Cardiac septum (tissue), 1 donor: ENCODE measurements around the gene PRXL2B. TPM values are rescaled to one million over a fixed set of nuclear protein-coding genes. Genes with fewer than 3 reads are reported as not detected.
"Not testable (repeated sequence)": the region's sequence is repeated elsewhere in the genome, so short reads cannot be mapped to it uniquely, and the experiment has no call there.

ENCODE experiments used
- DNase-seq: peaks from one replicate; pipeline ENCODE4 v3.0.0-alpha.2; 2020; ENCODE audit warnings: low spot score
- intact Hi-C: fragments of 100-400 bp; cut with DNase I; formaldehyde crosslinking; loops from one replicate; pipeline ENCODE4 v1.14.0; 2022
- total RNA-seq: library from RNA; stranded (reverse); fragmentation: NEBNext Ultra II Directional; extraction: Animal tissue kit (Norgen Biotek cat#: 25700); gene quantifications from one replicate; pipeline ENCODE4 v1.2.1, GENCODE V29; 2021
- donor health status: DM: no; HTN: no; CAD: no.

The PRXL2B gene
- total RNA-seq, 1 donor from 2014 or later: 3.4 TPM

- peak; percentile 55 for DNase-seq
- intact Hi-C loops: no loop called here
Measured at GRCh38 chr1:2605509-2606395, 19.2 kb downstream of the PRXL2B start.

GRCh38 chr1:2606396-2606880 lies 19.9 kb downstream of the PRXL2B start:
- intact Hi-C loops: no loop called here
- DNase-seq: peak; percentile 33

- peak; percentile 70 for DNase-seq
- intact Hi-C loops: no loop called here
Measured at GRCh38 chr1:2606881-2607621, 20.5 kb downstream of the PRXL2B start.

GRCh38 chr1:2607641-2608091 lies 21.1 kb downstream of the PRXL2B start:
- DNase-seq: peak; percentile 64
- intact Hi-C loops: no loop called here

GRCh38 chr1:2609319-2610035 lies 22.9 kb downstream of the PRXL2B start:
- DNase-seq: peak; percentile 66
- intact Hi-C loops: no loop called here

- intact Hi-C loops: no loop called here
- peak; percentile 66 for DNase-seq
Measured at GRCh38 chr1:2610036-2610959, 23.7 kb downstream of the PRXL2B start.

GRCh38 chr1:2611031-2611501 lies 24.5 kb downstream of the PRXL2B start:
- intact Hi-C loops: no loop called here

GRCh38 chr1:2611621-2612437 lies 25.3 kb downstream of the PRXL2B start:
- intact Hi-C loops: no loop called here

More at GRCh38 chr1:2611031-2611501, 24.5 kb downstream of the PRXL2B start:
- peak; percentile 46 for DNase-seq

GRCh38 chr1:2612591-2613365 lies 26.2 kb downstream of the PRXL2B start:
- DNase-seq: peak; percentile 50
- intact Hi-C loops: no loop called here

More at GRCh38 chr1:2611621-2612437, 25.3 kb downstream of the PRXL2B start:
- peak; percentile 36 for DNase-seq

- intact Hi-C loops: no loop called here
Measured at GRCh38 chr1:2614145-2614544, 27.6 kb downstream of the PRXL2B start.

GRCh38 chr1:2617971-2618470 lies 31.4 kb downstream of the PRXL2B start:
- no peak for DNase-seq
- intact Hi-C loops: no loop called here

More at GRCh38 chr1:2614145-2614544, 27.6 kb downstream of the PRXL2B start:
- peak; percentile 47 for DNase-seq

GRCh38 chr1:2623571-2624337 lies 37.2 kb downstream of the PRXL2B start:
- intact Hi-C loops: no loop called here
- peak; percentile 33 for DNase-seq

- peak; percentile 70 for DNase-seq
- intact Hi-C loops: no loop called here
Measured at GRCh38 chr1:2624735-2625300, 38.2 kb downstream of the PRXL2B start.

- intact Hi-C loops: no loop called here
- DNase-seq: peak; percentile 15
Measured at GRCh38 chr1:2625311-2625710, 38.7 kb downstream of the PRXL2B start.

- DNase-seq: peak; percentile 31
- intact Hi-C loops: not testable (repeated sequence)
Measured at GRCh38 chr1:2625748-2626147, 39.2 kb downstream of the PRXL2B start.

GRCh38 chr1:2627746-2628145 lies 41.2 kb downstream of the PRXL2B start:
- intact Hi-C loops: no loop called here
- DNase-seq: peak; percentile 36
